ENCODE results near the gene IQCF6. TPM values are rescaled to one million over a fixed set of nuclear protein-coding genes. Genes with fewer than 3 reads are reported as not detected.
"Not testable (repeated sequence)": the region's sequence is repeated elsewhere in the genome, so short reads cannot be mapped to it uniquely, and the experiment has no call there.

Gene IQCF6
- total and polyA plus RNA-seq, 2 of the 13 experiments (the other 11 are each of a cell fraction or from before 2014, with no cell fraction given), result not detected

- H3K27ac ChIP-seq (ENCODE audit: extremely low read length, insufficient read depth, low read length); H3K9ac ChIP-seq (ENCODE audit: insufficient read depth, low read depth, low read length); DNase-seq (ENCODE audit: low spot score); FAIRE-seq; POLR2A ChIA-PET; intact Hi-C loops (cut with micrococcal nuclease; ENCODE audit: unreplicated experiment); H3K36me3 ChIP-seq (replicated peaks in 1 of 2; ENCODE audit: control insufficient read depth in 1 of 2, insufficient read depth in 2 of 2, low read length in 2 of 2); H4K20me1 ChIP-seq (ENCODE audit: insufficient read depth, low read length); H3K4me2 ChIP-seq (ENCODE audit: low read depth, low read length); in situ Hi-C loops (cut with HindIII; ENCODE audit: extremely low pct_ligation_motif_present, low pct_unique_long_range_greater_than_20kb); H3K4me3 ChIP-seq (replicated peaks in 1 of 3; ENCODE audit: insufficient read depth in 1 of 3, low read depth in 2 of 3, low read length in 3 of 3); CTCF ChIA-PET (ENCODE audit: low intra/inter-chr PET ratio, low total read pairs); H3K9me3 ChIP-seq (ENCODE audit: low read length); H3K79me2 ChIP-seq (ENCODE audit: insufficient read depth, low read length); H3K27me3 ChIP-seq (ENCODE audit: control insufficient read depth in 1 of 2, insufficient read depth in 2 of 2, low read length in 2 of 2); ATAC-seq; H2AFZ ChIP-seq (ENCODE audit: low read length); BruUV-seq (replicated peaks): not testable (repeated sequence)
- H3K4me1 ChIP-seq (ENCODE audit: insufficient read depth, low read length), result peaks cover 12% of the 10 kb centered on the region
Observed at GRCh38 chr3:51787576-51787975, 8.5 kb upstream of the IQCF6 start.

GRCh38 chr3:51786267-51786666 lies 7.2 kb upstream of the IQCF6 start:
- no peak for TF ChIP-seq HNF4A (CRISPR knock-in tag; IDR thresholded peaks at IDR 0.05)
- no peak for TF ChIP-seq ZNF775 (CRISPR knock-in tag; IDR thresholded peaks at IDR 0.05; ENCODE audit: borderline replicate concordance)
- TF ChIP-seq CCDC6 (CRISPR knock-in tag; IDR thresholded peaks at IDR 0.05), result no peak
- no TSS peak for BruUV-seq (replicated peaks)
- no peaks in the 10 kb centered on the region for H3K36me3 ChIP-seq (replicated peaks in 1 of 2; ENCODE audit: control insufficient read depth in 1 of 2, insufficient read depth in 2 of 2, low read length in 2 of 2)
- intact Hi-C loops (cut with micrococcal nuclease; ENCODE audit: unreplicated experiment), result no loop called here
- H3K27me3 ChIP-seq (ENCODE audit: control insufficient read depth in 1 of 2, insufficient read depth in 2 of 2, low read length in 2 of 2), result no peaks in the 10 kb centered on the region
- H4K20me1 ChIP-seq (ENCODE audit: insufficient read depth, low read length), result no peaks in the 10 kb centered on the region
- no peak overlapping the region for H3K27ac ChIP-seq (ENCODE audit: extremely low read length, insufficient read depth, low read length)
- H3K4me2 ChIP-seq (ENCODE audit: low read depth, low read length), result no peak overlapping the region
- no peak for ATAC-seq
- DNase-seq (ENCODE audit: low spot score), result no peak
- H3K4me3 ChIP-seq (replicated peaks in 1 of 3; ENCODE audit: insufficient read depth in 1 of 3, low read depth in 2 of 3, low read length in 3 of 3), result no peak overlapping the region
- CTCF ChIA-PET (ENCODE audit: low intra/inter-chr PET ratio, low total read pairs), result no interaction called here
- WGBS (ENCODE audit: low lambda C conversion rate), result 36% methylated on average over 2 of the region's 2 CpGs
- POLR2A ChIA-PET, result no interaction called here
- H2AFZ ChIP-seq (ENCODE audit: low read length), result no peak overlapping the region
- no peak for FAIRE-seq
- no peak overlapping the region for H3K9ac ChIP-seq (ENCODE audit: insufficient read depth, low read depth, low read length)
- H3K4me1 ChIP-seq (ENCODE audit: insufficient read depth, low read length), result peaks cover 12% of the 10 kb centered on the region
- in situ Hi-C loops (cut with HindIII; ENCODE audit: extremely low pct_ligation_motif_present, low pct_unique_long_range_greater_than_20kb), result no loop called here
- no peaks in the 10 kb centered on the region for H3K9me3 ChIP-seq (ENCODE audit: low read length)
- no peaks in the 10 kb centered on the region for H3K79me2 ChIP-seq (ENCODE audit: insufficient read depth, low read length)

- CTCF ChIA-PET (ENCODE audit: low intra/inter-chr PET ratio, low total read pairs), result no interaction called here
- Histone ChIP-seq H2AFZ (ENCODE audit: low read length) (no peak overlapping the region), H3K4me1 (ENCODE audit: insufficient read depth, low read length) (no peaks in the 10 kb centered on the region), H3K9ac (ENCODE audit: insufficient read depth, low read depth, low read length) (no peak overlapping the region), H3K79me2 (ENCODE audit: insufficient read depth, low read length) (no peaks in the 10 kb centered on the region), H4K20me1 (ENCODE audit: insufficient read depth, low read length) (no peaks in the 10 kb centered on the region), H3K36me3 (replicated peaks in 1 of 2; ENCODE audit: control insufficient read depth in 1 of 2, insufficient read depth in 2 of 2, low read length in 2 of 2) (no peaks in the 10 kb centered on the region), H3K27ac (ENCODE audit: extremely low read length, insufficient read depth, low read length) (no peak overlapping the region), H3K4me2 (ENCODE audit: low read depth, low read length) (no peak overlapping the region), H3K27me3 (ENCODE audit: control insufficient read depth in 1 of 2, insufficient read depth in 2 of 2, low read length in 2 of 2) (peaks cover 0 to under 1% of the 10 kb centered on the region in 2 experiments; a peak in 1 of 5 replicates), H3K4me3 (replicated peaks in 1 of 3; ENCODE audit: insufficient read depth in 1 of 3, low read depth in 2 of 3, low read length in 3 of 3) (no peak overlapping the region), H3K9me3 (ENCODE audit: low read length) (no peaks in the 10 kb centered on the region)
- FAIRE-seq (no peak), DNase-seq (ENCODE audit: low spot score) (no peak), ATAC-seq (no peak)
- intact Hi-C loops (cut with micrococcal nuclease; ENCODE audit: unreplicated experiment) (no loop called here), in situ Hi-C loops (cut with HindIII; ENCODE audit: extremely low pct_ligation_motif_present, low pct_unique_long_range_greater_than_20kb) (no loop called here)
- no TSS peak for BruUV-seq (replicated peaks)
- POLR2A ChIA-PET, result no interaction called here
- WGBS (ENCODE audit: low lambda C conversion rate), result 70% methylated on average over 13 of the region's 17 CpGs
- TF ChIP-seq ZSCAN31 (CRISPR knock-in tag; IDR thresholded peaks at IDR 0.05; ENCODE audit: low read depth) (no peak), CENPT (CRISPR knock-in tag; IDR thresholded peaks at IDR 0.05; ENCODE audit: low read depth) (no peak), ETV5 (CRISPR knock-in tag; IDR thresholded peaks at IDR 0.05; ENCODE audit: borderline replicate concordance) (no peak), ZNF839 (CRISPR knock-in tag; IDR thresholded peaks at IDR 0.05; ENCODE audit: borderline replicate concordance) (no peak), ZNF383 (CRISPR knock-in tag; IDR thresholded peaks at IDR 0.05; ENCODE audit: borderline replicate concordance) (no peak), TCF12 (IDR thresholded peaks at IDR 0.05) (no peak), TCF12 (CRISPR knock-in tag; IDR thresholded peaks at IDR 0.05) (no peak), NFKB2 (CRISPR knock-in tag; IDR thresholded peaks at IDR 0.05; ENCODE audit: borderline replicate concordance) (no peak), ZNF10 (CRISPR knock-in tag; IDR thresholded peaks at IDR 0.05; ENCODE audit: borderline replicate concordance, low read depth) (no peak), ELF3 (CRISPR knock-in tag; IDR thresholded peaks at IDR 0.05) (no peak)
Observed at GRCh38 chr3:51778554-51778953, 483 bp downstream of the IQCF6 start.
